Gastrocnemius medialis (tissue), 4 donors: ENCODE measurements around the gene LMAN2L.

Source experiments
- POLR2A ChIP-seq, 2 donors: fragments of 450-650 bp; IDR thresholded peaks; one replicate each; pipeline ENCODE4 v1.6.1; 2017; ENCODE audit warnings: antibody characterized with exemption in 2 of 2, mild to moderate bottlenecking in 2 of 2, moderate library complexity in 2 of 2
- TF ChIP-seq, protein P1 (sequence below), 5 experiments: fragments of 450-650 bp in 3 of 5; fragments of 200-600 bp in 2 of 5; sonication (generic) in 2 of 5; IDR thresholded peaks in 4 of 5; conservative IDR thresholded peaks in 1 of 5; 1 replicate in 4 of 5; 2 replicates in 1 of 5; pipeline ENCODE4 v1.5.1; 2016 to 2019; ENCODE audit warnings: antibody characterized with exemption in 5 of 5, mild to moderate bottlenecking in 3 of 5, moderate library complexity in 3 of 5

DNA sequence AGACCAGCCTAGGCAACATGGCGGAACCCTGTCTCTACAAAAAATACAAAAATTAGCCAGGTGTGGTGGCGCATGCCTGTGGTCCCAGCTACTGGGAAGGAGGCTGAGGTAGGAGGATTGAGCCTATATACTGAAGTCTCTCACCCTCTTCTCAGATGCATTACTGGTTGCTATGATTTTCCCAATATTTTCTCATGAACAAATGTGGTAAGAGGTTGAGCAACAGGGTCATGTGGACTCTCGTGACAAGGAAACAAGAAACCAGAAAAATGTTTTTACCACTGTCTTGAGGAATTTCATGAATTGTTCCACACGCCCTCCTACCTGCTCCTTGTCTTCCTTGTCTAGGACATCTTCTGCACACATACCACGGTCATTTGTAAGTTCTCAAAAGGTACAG, 12.4 kb downstream of the LMAN2L start:
- TF ChIP-seq, protein P1, sequence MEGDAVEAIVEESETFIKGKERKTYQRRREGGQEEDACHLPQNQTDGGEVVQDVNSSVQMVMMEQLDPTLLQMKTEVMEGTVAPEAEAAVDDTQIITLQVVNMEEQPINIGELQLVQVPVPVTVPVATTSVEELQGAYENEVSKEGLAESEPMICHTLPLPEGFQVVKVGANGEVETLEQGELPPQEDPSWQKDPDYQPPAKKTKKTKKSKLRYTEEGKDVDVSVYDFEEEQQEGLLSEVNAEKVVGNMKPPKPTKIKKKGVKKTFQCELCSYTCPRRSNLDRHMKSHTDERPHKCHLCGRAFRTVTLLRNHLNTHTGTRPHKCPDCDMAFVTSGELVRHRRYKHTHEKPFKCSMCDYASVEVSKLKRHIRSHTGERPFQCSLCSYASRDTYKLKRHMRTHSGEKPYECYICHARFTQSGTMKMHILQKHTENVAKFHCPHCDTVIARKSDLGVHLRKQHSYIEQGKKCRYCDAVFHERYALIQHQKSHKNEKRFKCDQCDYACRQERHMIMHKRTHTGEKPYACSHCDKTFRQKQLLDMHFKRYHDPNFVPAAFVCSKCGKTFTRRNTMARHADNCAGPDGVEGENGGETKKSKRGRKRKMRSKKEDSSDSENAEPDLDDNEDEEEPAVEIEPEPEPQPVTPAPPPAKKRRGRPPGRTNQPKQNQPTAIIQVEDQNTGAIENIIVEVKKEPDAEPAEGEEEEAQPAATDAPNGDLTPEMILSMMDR (IDR thresholded peaks at IDR 0.05 in 4 of 5, conservative IDR thresholded peaks at IDR 0.05 in 1 of 5): no peak
- no peak for TF ChIP-seq POLR2A (IDR thresholded peaks at IDR 0.05)
